B cell (primary cell): Measurements from ENCODE around the gene CCDC68.

Source experiments
- EZH2 ChIP-seq: IDR thresholded peaks from 2 replicates; pipeline ENCODE4 v1.6.1; 2012; ENCODE audit warnings: borderline replicate concordance, low read depth, mild to moderate bottlenecking, moderate library complexity, low read length; ENCODE audit not compliant: insufficient read depth, poor library complexity, severe bottlenecking
- TF ChIP-seq, protein P1 (sequence below): fragments of 200-600 bp; IDR thresholded peaks from one replicate; pipeline ENCODE4 v1.8.0; 2022; ENCODE audit warnings: antibody characterized with exemption, mild to moderate bottlenecking

DNA sequence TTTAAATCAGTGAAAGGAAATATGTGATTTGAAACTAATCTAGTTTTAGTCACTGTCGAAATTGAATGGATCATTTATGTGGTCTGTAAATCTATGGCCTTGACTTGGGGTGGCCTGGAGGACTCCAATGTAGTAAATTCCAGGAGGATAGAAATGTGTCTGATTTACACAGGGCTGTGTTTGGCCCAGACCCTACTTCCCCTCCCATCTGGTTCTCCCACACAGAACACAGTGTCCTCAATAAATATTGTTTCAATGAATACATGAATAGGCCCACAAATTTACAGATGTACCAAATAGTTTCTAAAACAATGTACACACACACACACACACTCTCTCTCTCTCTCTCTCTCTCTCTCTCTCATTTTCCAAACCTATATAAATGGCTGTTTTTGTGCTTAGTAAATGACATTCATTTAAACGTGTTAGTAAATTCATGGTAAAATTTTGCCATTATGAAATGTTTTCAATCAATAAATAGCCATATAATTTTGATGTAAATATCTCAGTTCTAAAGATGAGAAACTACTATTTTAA, 1.9 kb downstream of the CCDC68 start:
- TF ChIP-seq, protein P1, sequence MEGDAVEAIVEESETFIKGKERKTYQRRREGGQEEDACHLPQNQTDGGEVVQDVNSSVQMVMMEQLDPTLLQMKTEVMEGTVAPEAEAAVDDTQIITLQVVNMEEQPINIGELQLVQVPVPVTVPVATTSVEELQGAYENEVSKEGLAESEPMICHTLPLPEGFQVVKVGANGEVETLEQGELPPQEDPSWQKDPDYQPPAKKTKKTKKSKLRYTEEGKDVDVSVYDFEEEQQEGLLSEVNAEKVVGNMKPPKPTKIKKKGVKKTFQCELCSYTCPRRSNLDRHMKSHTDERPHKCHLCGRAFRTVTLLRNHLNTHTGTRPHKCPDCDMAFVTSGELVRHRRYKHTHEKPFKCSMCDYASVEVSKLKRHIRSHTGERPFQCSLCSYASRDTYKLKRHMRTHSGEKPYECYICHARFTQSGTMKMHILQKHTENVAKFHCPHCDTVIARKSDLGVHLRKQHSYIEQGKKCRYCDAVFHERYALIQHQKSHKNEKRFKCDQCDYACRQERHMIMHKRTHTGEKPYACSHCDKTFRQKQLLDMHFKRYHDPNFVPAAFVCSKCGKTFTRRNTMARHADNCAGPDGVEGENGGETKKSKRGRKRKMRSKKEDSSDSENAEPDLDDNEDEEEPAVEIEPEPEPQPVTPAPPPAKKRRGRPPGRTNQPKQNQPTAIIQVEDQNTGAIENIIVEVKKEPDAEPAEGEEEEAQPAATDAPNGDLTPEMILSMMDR: no peak
- TF ChIP-seq EZH2: no peak
